ENCODE data around the gene DCUN1D3. TPM values are rescaled to one million over a fixed set of nuclear protein-coding genes. Genes with fewer than 3 reads are reported as not detected.

The DCUN1D3 gene
- total and polyA plus RNA-seq, 2 donors (not counting 3 experiments of a cell fraction or from before 2014, with no cell fraction given) = 10.4 to 35.0 TPM

GRCh38 chr16:20916942-20917341 lies 16.8 kb upstream of the DCUN1D3 start:
- no peak overlapping the region for H3K4me2 ChIP-seq (ENCODE audit: insufficient read depth, low read length)
- H3K27ac ChIP-seq (ENCODE audit: insufficient read depth, low read depth, low read length) = no peak overlapping the region
- H3K36me3 ChIP-seq (ENCODE audit: control insufficient read depth in 2 of 2, extremely low read depth in 1 of 2, insufficient read depth in 2 of 2, low read length in 2 of 2) = peaks cover 0 to 7% of the 10 kb centered on the region in 2 experiments
- H4K20me1 ChIP-seq (replicated peaks; ENCODE audit: control insufficient read depth, extremely low read depth, insufficient read depth, low read length) = no peaks in the 10 kb centered on the region
- H3K9me3 ChIP-seq (replicated peaks; ENCODE audit: control insufficient read depth, insufficient read depth, low read length) = no peaks in the 10 kb centered on the region
- no peaks in the 10 kb centered on the region for H3K79me2 ChIP-seq (ENCODE audit: control insufficient read depth, insufficient read depth, low read length)
- H3K4me3 ChIP-seq (replicated peaks in 1 of 3; ENCODE audit: insufficient read depth in 1 of 3, low read depth in 1 of 3, low read length in 3 of 3) = no peak overlapping the region
- FAIRE-seq = peak; percentile 28
- POLR2A ChIA-PET = no interaction called here
- intact Hi-C loops (cut with micrococcal nuclease) (no loop called here), dilution Hi-C loops (cut with MboI; ENCODE audit: extremely low pct_ligation_motif_present, low sequenced_read_pairs) (no loop called here)
- no peaks in the 10 kb centered on the region for H3K9me1 ChIP-seq (replicated peaks; ENCODE audit: control insufficient read depth, extremely low read depth, insufficient read depth, low read length)
- BruUV-seq (replicated peaks) = no TSS peak
- H3K4me1 ChIP-seq (ENCODE audit: control insufficient read depth, extremely low read depth, insufficient read depth, low read length) = peaks cover 14% of the 10 kb centered on the region
- no peak for DNase-seq (ENCODE audit: low read depth, low spot score)
- H3K9ac ChIP-seq (replicated peaks; ENCODE audit: extremely low read depth, insufficient read depth, low read length) = no peak overlapping the region
- no peaks in the 10 kb centered on the region for H3K27me3 ChIP-seq (ENCODE audit: control insufficient read depth in 2 of 2, insufficient read depth in 2 of 2, low read length in 2 of 2)
- CTCF ChIA-PET = interaction anchor here (1.1 kb wide), 1 partner anchor 66 kb away, joined by 3 read pairs; no protein-coding TSS in a partner anchor
- TF ChIP-seq JUN (IDR thresholded peaks at IDR 0.05; ENCODE audit: borderline replicate concordance, insufficient read depth, insufficient read length, low read depth) = no peak
- no peak for TF ChIP-seq FOS (IDR thresholded peaks at IDR 0.05; ENCODE audit: borderline replicate concordance, insufficient read depth, low read length)
- TF ChIP-seq POLR2A (IDR thresholded peaks at IDR 0.05; ENCODE audit: low read depth, low read length) = no peak
- TF ChIP-seq CTCF (IDR thresholded peaks at IDR 0.05; ENCODE audit: extremely low read depth in 1 of 2, insufficient read depth in 1 of 2, low read depth in 1 of 2, low read length in 2 of 2) = no peak
- no peak for TF ChIP-seq EZH2 (IDR thresholded peaks at IDR 0.05; ENCODE audit: borderline replicate concordance, low read depth, low read length, severe bottlenecking)
- no peak for TF ChIP-seq MAX (IDR thresholded peaks at IDR 0.05; ENCODE audit: insufficient read depth, insufficient read length)
- TF ChIP-seq POLR2AphosphoS5 (IDR thresholded peaks at IDR 0.05; ENCODE audit: insufficient read depth, low read depth, low read length) = no peak
- no peak for TF ChIP-seq GATA2 (IDR thresholded peaks at IDR 0.05; ENCODE audit: insufficient read depth, insufficient read length, low read depth, low read length)
- TF ChIP-seq MYC (IDR thresholded peaks at IDR 0.05; ENCODE audit: low read depth, low read length) = no peak
- H2AFZ ChIP-seq (ENCODE audit: low read depth, low read length) = no peak overlapping the region

All from endothelial cell of umbilical vein (primary cell).